ENCODE results near the gene IL11RA.
A peak's percentile ranks its signal among the peaks of the same experiment; 100 is the strongest.

IL11RA gene

DNA sequence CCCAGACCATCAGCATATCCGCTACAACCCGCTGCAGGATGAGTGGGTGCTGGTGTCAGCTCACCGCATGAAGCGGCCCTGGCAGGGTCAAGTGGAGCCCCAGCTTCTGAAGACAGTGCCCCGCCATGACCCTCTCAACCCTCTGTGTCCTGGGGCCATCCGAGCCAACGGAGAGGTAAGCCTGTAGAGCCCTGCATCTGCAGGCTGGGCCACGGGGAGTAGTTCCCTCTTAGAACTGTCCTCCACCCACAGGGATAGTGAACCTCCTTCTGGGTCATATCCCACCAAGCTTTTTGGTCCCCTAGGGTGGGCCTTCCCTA lies 4.9 kb upstream of the IL11RA start:
- H3K27me3 ChIP-seq (ENCODE audit: control insufficient read depth, low read length) = no peaks in the 10 kb centered on the region
- H3K4me3 ChIP-seq (ENCODE audit: low read length) = peak overlapping the region; percentile 87
- H3K4me1 ChIP-seq (ENCODE audit: control insufficient read depth, low read length) = peaks cover 14% of the 10 kb centered on the region
- TF ChIP-seq, protein P1, sequence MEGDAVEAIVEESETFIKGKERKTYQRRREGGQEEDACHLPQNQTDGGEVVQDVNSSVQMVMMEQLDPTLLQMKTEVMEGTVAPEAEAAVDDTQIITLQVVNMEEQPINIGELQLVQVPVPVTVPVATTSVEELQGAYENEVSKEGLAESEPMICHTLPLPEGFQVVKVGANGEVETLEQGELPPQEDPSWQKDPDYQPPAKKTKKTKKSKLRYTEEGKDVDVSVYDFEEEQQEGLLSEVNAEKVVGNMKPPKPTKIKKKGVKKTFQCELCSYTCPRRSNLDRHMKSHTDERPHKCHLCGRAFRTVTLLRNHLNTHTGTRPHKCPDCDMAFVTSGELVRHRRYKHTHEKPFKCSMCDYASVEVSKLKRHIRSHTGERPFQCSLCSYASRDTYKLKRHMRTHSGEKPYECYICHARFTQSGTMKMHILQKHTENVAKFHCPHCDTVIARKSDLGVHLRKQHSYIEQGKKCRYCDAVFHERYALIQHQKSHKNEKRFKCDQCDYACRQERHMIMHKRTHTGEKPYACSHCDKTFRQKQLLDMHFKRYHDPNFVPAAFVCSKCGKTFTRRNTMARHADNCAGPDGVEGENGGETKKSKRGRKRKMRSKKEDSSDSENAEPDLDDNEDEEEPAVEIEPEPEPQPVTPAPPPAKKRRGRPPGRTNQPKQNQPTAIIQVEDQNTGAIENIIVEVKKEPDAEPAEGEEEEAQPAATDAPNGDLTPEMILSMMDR (IDR thresholded peaks at IDR 0.05; ENCODE audit: low read depth, low read length, poor library complexity, severe bottlenecking) = no peak
- TF ChIP-seq EZH2phosphoT487 (IDR thresholded peaks at IDR 0.05; ENCODE audit: borderline replicate concordance, low read length) = no peak
- peak overlapping the region; percentile 88 for H3K4me2 ChIP-seq (ENCODE audit: low read length)
- peak overlapping the region; percentile 23; the same call in 1 of the 2 replicates for H3K27ac ChIP-seq (ENCODE audit: low read depth, low read length)
- no peaks in the 10 kb centered on the region for H3F3A ChIP-seq (ENCODE audit: control insufficient read depth, insufficient read depth)
- H4K20me1 ChIP-seq (ENCODE audit: control insufficient read depth, insufficient read depth, low read depth, low read length) = no peaks in the 10 kb centered on the region
- H3K9me2 ChIP-seq (replicated peaks; ENCODE audit: control insufficient read depth, low read length) = no peaks in the 10 kb centered on the region
- peaks cover 5% of the 10 kb centered on the region for H3K79me2 ChIP-seq (ENCODE audit: control insufficient read depth, low read length)
- no peaks in the 10 kb centered on the region for H3K9me3 ChIP-seq (ENCODE audit: control insufficient read depth, insufficient read depth, low read length)
- H3K36me3 ChIP-seq (ENCODE audit: control insufficient read depth, low read length) = peaks cover 8% of the 10 kb centered on the region; the same call in 1 of the 2 replicates

DNA sequence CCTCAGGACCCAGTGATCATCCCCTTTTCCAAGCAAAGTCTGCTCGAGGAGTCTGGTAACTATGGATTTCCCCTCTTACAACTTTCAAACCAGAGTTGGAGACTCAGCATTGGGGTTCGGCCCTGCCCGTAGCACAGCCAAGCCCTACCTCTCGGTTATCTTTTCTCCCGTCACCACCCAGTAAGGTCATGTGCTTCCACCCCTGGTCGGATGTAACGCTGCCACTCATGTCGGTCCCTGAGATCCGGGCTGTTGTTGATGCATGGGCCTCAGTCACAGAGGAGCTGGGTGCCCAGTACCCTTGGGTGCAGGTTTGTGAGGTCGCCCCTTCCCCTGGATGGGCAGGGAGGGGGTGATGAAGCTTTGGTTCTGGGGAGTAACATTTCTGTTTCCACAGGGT lies 4.3 kb upstream of the IL11RA start:
- no peak overlapping the region for H3K27ac ChIP-seq (ENCODE audit: low read depth, low read length)
- TF ChIP-seq, protein P1 (IDR thresholded peaks at IDR 0.05; ENCODE audit: low read depth, low read length, poor library complexity, severe bottlenecking) = no peak
- TF ChIP-seq EZH2phosphoT487 (IDR thresholded peaks at IDR 0.05; ENCODE audit: borderline replicate concordance, low read length) = no peak
- peak overlapping the region; percentile 88 for H3K4me2 ChIP-seq (ENCODE audit: low read length)
- no peaks in the 10 kb centered on the region for H4K20me1 ChIP-seq (ENCODE audit: control insufficient read depth, insufficient read depth, low read depth, low read length)
- no peaks in the 10 kb centered on the region for H3K27me3 ChIP-seq (ENCODE audit: control insufficient read depth, low read length)
- peak overlapping the region; percentile 87 for H3K4me3 ChIP-seq (ENCODE audit: low read length)
- no peaks in the 10 kb centered on the region for H3K9me2 ChIP-seq (replicated peaks; ENCODE audit: control insufficient read depth, low read length)
- H3K4me1 ChIP-seq (ENCODE audit: control insufficient read depth, low read length) = peaks cover 14% of the 10 kb centered on the region
- peaks cover 8% of the 10 kb centered on the region; the same call in 1 of the 2 replicates for H3K36me3 ChIP-seq (ENCODE audit: control insufficient read depth, low read length)
- H3K79me2 ChIP-seq (ENCODE audit: control insufficient read depth, low read length) = peaks cover 5% of the 10 kb centered on the region
- no peaks in the 10 kb centered on the region for H3K9me3 ChIP-seq (ENCODE audit: control insufficient read depth, insufficient read depth, low read length)
- no peaks in the 10 kb centered on the region for H3F3A ChIP-seq (ENCODE audit: control insufficient read depth, insufficient read depth)

DNA sequence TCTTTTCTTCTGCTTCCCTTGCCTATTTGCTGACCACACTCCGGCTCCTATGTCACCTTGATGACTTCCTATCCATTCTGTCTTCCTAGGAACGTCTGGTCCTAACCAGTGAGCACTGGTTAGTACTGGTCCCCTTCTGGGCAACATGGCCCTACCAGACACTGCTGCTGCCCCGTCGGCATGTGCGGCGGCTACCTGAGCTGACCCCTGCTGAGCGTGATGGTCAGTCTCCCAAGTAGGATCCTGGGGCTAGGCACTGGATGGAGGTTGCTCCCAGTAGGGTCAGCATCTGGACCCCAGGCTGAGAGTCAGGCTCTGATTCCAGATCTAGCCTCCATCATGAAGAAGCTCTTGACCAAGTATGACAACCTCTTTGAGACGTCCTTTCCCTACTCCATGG lies 3.3 kb upstream of the IL11RA start:
- TF ChIP-seq, protein P1 (IDR thresholded peaks at IDR 0.05; ENCODE audit: low read depth, low read length, poor library complexity, severe bottlenecking) = no peak
- no peak for TF ChIP-seq EZH2phosphoT487 (IDR thresholded peaks at IDR 0.05; ENCODE audit: borderline replicate concordance, low read length)
- Histone ChIP-seq H3K9me3 (ENCODE audit: control insufficient read depth, insufficient read depth, low read length) (no peaks in the 10 kb centered on the region), H3K36me3 (ENCODE audit: control insufficient read depth, low read length) (peaks cover 8% of the 10 kb centered on the region; the same call in 1 of the 2 replicates), H3F3A (ENCODE audit: control insufficient read depth, insufficient read depth) (no peaks in the 10 kb centered on the region), H4K20me1 (ENCODE audit: control insufficient read depth, insufficient read depth, low read depth, low read length) (no peaks in the 10 kb centered on the region), H3K79me2 (ENCODE audit: control insufficient read depth, low read length) (peaks cover 5% of the 10 kb centered on the region), H3K9me2 (replicated peaks; ENCODE audit: control insufficient read depth, low read length) (no peaks in the 10 kb centered on the region), H3K4me3 (ENCODE audit: low read length) (no peak overlapping the region), H3K4me2 (ENCODE audit: low read length) (no peak overlapping the region), H3K27me3 (ENCODE audit: control insufficient read depth, low read length) (no peaks in the 10 kb centered on the region), H3K27ac (ENCODE audit: low read depth, low read length) (no peak overlapping the region), H3K4me1 (ENCODE audit: control insufficient read depth, low read length) (peaks cover 14% of the 10 kb centered on the region)

All from DOHH2 (cell line).